PC-3 (cell line): ENCODE measurements around the gene FA2H.

Experiments used
- EZH2 ChIP-seq: fragments of 300-600 bp; sonication (generic); IDR thresholded peaks from one replicate; pipeline ENCODE4 v1.6.1; 2017; ENCODE audit warnings: antibody characterized with exemption, mild to moderate bottlenecking, low read length; ENCODE audit not compliant: unreplicated experiment
- EZH2phosphoT487 ChIP-seq: fragments of 300-600 bp; sonication (generic); IDR thresholded peaks from 2 replicates; pipeline ENCODE4 v1.6.1; 2018; ENCODE audit warnings: mild to moderate bottlenecking, antibody characterized with exemption, low read length, borderline replicate concordance
- TF ChIP-seq, protein P1 (sequence below): fragments of 300-600 bp; sonication (generic); conservative IDR thresholded peaks from 2 replicates; pipeline ENCODE4 v1.5.1; 2017; ENCODE audit warnings: antibody characterized with exemption, low read depth, mild to moderate bottlenecking, low read length

DNA sequence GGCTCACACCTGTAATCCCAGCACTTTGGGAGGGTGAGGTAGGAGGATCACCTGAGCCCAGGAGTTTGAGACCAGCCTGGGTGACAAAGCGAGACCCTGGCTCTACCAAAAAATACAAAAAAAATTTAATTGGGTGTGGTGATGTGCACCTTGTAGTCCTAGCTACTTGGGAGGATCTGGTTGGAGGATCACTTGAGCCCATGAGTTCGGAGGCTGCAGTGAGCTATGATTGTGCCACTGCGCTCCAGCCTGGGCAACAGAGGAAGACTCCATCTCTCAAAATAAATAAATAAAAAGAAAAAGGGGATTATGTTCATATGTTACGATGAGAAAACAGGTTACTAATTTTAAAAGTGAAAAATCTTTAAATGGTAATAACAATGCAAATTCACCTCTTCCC lies 75.0 kb downstream of the FA2H start:
- TF ChIP-seq, protein P1, sequence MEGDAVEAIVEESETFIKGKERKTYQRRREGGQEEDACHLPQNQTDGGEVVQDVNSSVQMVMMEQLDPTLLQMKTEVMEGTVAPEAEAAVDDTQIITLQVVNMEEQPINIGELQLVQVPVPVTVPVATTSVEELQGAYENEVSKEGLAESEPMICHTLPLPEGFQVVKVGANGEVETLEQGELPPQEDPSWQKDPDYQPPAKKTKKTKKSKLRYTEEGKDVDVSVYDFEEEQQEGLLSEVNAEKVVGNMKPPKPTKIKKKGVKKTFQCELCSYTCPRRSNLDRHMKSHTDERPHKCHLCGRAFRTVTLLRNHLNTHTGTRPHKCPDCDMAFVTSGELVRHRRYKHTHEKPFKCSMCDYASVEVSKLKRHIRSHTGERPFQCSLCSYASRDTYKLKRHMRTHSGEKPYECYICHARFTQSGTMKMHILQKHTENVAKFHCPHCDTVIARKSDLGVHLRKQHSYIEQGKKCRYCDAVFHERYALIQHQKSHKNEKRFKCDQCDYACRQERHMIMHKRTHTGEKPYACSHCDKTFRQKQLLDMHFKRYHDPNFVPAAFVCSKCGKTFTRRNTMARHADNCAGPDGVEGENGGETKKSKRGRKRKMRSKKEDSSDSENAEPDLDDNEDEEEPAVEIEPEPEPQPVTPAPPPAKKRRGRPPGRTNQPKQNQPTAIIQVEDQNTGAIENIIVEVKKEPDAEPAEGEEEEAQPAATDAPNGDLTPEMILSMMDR, result no peak
- TF ChIP-seq EZH2, result no peak
- TF ChIP-seq EZH2phosphoT487, result no peak
